ENCODE data around the gene FTSJ3. TPM values are rescaled to one million over a fixed set of nuclear protein-coding genes. Genes with fewer than 3 reads are reported as not detected.

Gene FTSJ3
- total and polyA plus RNA-seq, 2 of the 13 experiments (the other 11 are each of a cell fraction or from before 2014, with no cell fraction given) = 26.0 to 64.2 TPM

DNA sequence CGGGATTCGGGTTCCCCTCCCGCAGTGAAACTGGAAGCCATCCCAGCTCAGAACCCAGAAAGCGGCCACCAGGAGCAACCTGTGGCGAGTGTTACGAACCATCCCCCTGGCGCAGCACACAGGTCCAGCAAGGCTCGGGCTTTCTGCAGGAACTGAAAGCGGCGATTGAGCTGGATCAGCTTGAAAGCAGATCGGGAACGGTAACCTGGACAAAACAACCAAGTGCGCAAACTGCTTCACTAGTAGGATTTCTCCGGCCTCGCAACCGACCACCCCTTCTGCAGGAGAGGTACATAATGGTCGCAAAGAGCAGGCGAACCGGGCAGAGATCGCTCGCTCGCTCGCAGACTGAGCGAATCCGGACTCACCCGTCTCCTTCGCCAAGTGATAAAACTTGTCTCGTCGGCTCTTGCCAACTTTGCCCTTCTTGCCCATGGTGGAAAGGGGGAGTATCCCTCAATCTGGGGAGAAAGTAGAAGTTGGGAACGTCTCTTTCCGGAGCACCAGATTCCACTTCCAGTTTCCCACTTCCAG lies 928 bp downstream of the FTSJ3 start (continued):
- TF ChIP-seq ZBTB25 (CRISPR knock-in tag; IDR thresholded peaks at IDR 0.05) = 0 out of 2 replicates have a peak, but pooled peaks have one; percentile 8
- TF ChIP-seq REPIN1 (CRISPR knock-in tag; IDR thresholded peaks at IDR 0.05; ENCODE audit: borderline replicate concordance, low read depth) = peak; percentile 48; the same call in 1 of the 2 replicates
- no peak for TF ChIP-seq NKX3-1 (CRISPR knock-in tag; IDR thresholded peaks at IDR 0.05)
- no peak for TF ChIP-seq YEATS4 (CRISPR knock-in tag; IDR thresholded peaks at IDR 0.05; ENCODE audit: borderline replicate concordance)
- no peak for TF ChIP-seq ZNF550 (CRISPR knock-in tag; IDR thresholded peaks at IDR 0.05; ENCODE audit: borderline replicate concordance)
- peak; percentile 30; the same call in 1 of the 2 replicates for TF ChIP-seq ATF7-NPFF (CRISPR knock-in tag; IDR thresholded peaks at IDR 0.05; ENCODE audit: low read depth)
- TF ChIP-seq KMT2A (CRISPR knock-in tag; IDR thresholded peaks at IDR 0.05) = peak; percentile 27; the same call in 1 of the 2 replicates
- peak; percentile 54; the same call in 1 of the 2 replicates for TF ChIP-seq ZNF616 (CRISPR knock-in tag; IDR thresholded peaks at IDR 0.05; ENCODE audit: low read depth)
- TF ChIP-seq ZNF567 (CRISPR knock-in tag; IDR thresholded peaks at IDR 0.05; ENCODE audit: borderline replicate concordance) = 0 out of 2 replicates have a peak, but pooled peaks have one; percentile 26
- TF ChIP-seq ZNF720 (CRISPR knock-in tag; IDR thresholded peaks at IDR 0.05) = no peak
- TF ChIP-seq ZNF33A (CRISPR knock-in tag; IDR thresholded peaks at IDR 0.05; ENCODE audit: borderline replicate concordance) = peak; percentile 27; the same call in 1 of the 2 replicates
- TF ChIP-seq ASH2L (IDR thresholded peaks at IDR 0.05; ENCODE audit: insufficient read length, low read depth, low read length) = peak; percentile 91
- TF ChIP-seq, protein P1, sequence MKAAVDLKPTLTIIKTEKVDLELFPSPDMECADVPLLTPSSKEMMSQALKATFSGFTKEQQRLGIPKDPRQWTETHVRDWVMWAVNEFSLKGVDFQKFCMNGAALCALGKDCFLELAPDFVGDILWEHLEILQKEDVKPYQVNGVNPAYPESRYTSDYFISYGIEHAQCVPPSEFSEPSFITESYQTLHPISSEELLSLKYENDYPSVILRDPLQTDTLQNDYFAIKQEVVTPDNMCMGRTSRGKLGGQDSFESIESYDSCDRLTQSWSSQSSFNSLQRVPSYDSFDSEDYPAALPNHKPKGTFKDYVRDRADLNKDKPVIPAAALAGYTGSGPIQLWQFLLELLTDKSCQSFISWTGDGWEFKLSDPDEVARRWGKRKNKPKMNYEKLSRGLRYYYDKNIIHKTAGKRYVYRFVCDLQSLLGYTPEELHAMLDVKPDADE (CRISPR knock-in tag; IDR thresholded peaks at IDR 0.05) = 0 out of 2 replicates have a peak, but pooled peaks have one; percentile 26
- 0 out of 2 replicates have a peak, but pooled peaks have one; percentile 24 for TF ChIP-seq CBX5 (CRISPR knock-in tag; IDR thresholded peaks at IDR 0.05; ENCODE audit: borderline replicate concordance)
- TF ChIP-seq, protein P2, sequence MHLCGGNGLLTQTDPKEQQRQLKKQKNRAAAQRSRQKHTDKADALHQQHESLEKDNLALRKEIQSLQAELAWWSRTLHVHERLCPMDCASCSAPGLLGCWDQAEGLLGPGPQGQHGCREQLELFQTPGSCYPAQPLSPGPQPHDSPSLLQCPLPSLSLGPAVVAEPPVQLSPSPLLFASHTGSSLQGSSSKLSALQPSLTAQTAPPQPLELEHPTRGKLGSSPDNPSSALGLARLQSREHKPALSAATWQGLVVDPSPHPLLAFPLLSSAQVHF (CRISPR knock-in tag; IDR thresholded peaks at IDR 0.05) = 0 out of 2 replicates have a peak, but pooled peaks have one; percentile 16
- 0 out of 2 replicates have a peak, but pooled peaks have one; percentile 26 for TF ChIP-seq CC2D1A (CRISPR knock-in tag; IDR thresholded peaks at IDR 0.05)
- peak; percentile 9; the same call in 1 of the 2 replicates for TF ChIP-seq HDAC1 (CRISPR knock-in tag; IDR thresholded peaks at IDR 0.05)
- no peak for TF ChIP-seq SIN3B (IDR thresholded peaks at IDR 0.05; ENCODE audit: low read length)
- 0 out of 2 replicates have a peak, but pooled peaks have one; percentile 71 for TF ChIP-seq DNMT3B (CRISPR knock-in tag; conservative IDR thresholded peaks at IDR 0.05)
- TF ChIP-seq ZNF136 (CRISPR knock-in tag; IDR thresholded peaks at IDR 0.05; ENCODE audit: low read depth) = no peak
- TF ChIP-seq ZNF839 (CRISPR knock-in tag; IDR thresholded peaks at IDR 0.05; ENCODE audit: borderline replicate concordance) = no peak
- peak; percentile 46; the same call in 1 of the 2 replicates for TF ChIP-seq SSRP1 (CRISPR knock-in tag; IDR thresholded peaks at IDR 0.05)
- peak; percentile 25; the same call in 1 of the 2 replicates for TF ChIP-seq FIP1L1 (IDR thresholded peaks at IDR 0.05; ENCODE audit: borderline replicate concordance, insufficient read depth, low read depth, low read length)
- TF ChIP-seq PCBP1 (IDR thresholded peaks at IDR 0.05; ENCODE audit: borderline replicate concordance, low read depth, low read length) = 0 out of 2 replicates have a peak, but pooled peaks have one; percentile 21
- TF ChIP-seq CHD4 (IDR thresholded peaks at IDR 0.05; ENCODE audit: borderline replicate concordance, low read length) = 0 out of 2 replicates have a peak, but pooled peaks have one; percentile 3
- TF ChIP-seq, protein P3, sequence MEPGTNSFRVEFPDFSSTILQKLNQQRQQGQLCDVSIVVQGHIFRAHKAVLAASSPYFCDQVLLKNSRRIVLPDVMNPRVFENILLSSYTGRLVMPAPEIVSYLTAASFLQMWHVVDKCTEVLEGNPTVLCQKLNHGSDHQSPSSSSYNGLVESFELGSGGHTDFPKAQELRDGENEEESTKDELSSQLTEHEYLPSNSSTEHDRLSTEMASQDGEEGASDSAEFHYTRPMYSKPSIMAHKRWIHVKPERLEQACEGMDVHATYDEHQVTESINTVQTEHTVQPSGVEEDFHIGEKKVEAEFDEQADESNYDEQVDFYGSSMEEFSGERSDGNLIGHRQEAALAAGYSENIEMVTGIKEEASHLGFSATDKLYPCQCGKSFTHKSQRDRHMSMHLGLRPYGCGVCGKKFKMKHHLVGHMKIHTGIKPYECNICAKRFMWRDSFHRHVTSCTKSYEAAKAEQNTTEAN (CRISPR knock-in tag; conservative IDR thresholded peaks at IDR 0.05) = 0 out of 2 replicates have a peak, but pooled peaks have one; percentile 2

Data from HepG2 (cell line).